ENCODE data around the gene GPR146.

Gene GPR146

DNA sequence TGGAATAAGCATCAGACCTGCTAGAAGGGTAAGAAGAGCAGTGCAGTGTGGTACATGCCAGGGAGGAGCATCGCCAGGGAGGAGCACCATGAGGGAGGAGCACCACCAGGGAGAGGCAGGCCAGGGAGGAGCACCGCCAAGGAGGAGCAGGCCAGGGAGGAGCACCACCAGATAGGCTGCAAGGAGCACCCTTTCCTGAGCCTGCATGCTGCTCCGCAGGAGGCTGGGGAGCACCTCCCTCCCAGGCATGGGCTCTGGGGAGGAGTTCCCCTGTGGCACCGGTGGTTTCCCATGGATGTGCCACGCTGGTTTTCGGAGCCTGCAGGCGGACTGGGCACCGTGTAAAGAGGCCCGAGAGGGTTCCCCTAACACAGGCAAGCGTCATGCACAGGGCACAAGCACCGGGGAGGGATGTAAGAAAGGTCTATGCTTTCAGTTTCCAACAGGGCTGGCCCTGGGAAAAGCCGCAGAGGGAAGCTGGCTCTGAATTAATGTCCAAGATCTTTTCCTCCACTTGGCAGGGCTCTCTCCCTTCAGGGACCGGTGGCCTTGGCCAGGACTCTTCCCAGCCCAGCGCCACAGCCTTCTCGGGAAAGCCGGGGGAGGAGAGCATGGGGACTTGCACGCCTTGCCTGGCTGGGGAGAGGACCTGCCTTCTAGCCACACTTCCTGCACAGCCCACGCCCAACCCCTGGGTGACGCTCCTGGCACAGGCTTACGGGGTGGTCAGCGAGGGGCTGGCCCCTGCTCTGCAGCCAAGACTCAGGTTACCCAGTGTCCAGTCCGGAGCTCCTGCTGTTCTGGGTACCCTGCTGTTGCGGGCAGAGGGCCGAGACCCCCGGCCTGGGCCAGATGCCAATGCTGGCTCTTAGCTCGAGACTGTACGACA is 32.1 kb downstream of the GPR146 start:
- H2AFZ ChIP-seq (ENCODE audit: low read depth, low read length, severe bottlenecking) = no peak overlapping the region
- H3K9me3 ChIP-seq (ENCODE audit: insufficient read depth, low read length) = no peaks in the 10 kb centered on the region
- H3K36me3 ChIP-seq (ENCODE audit: low read length) = no peaks in the 10 kb centered on the region
- no peaks in the 10 kb centered on the region for H3K9me2 ChIP-seq (replicated peaks; ENCODE audit: insufficient read depth, low read length)
- H3K9ac ChIP-seq (ENCODE audit: low read length) = no peak overlapping the region
- no peaks in the 10 kb centered on the region for H3K27me3 ChIP-seq (ENCODE audit: low read length)
- no peak for TF ChIP-seq EZH2phosphoT487 (conservative IDR thresholded peaks at IDR 0.05; ENCODE audit: low read length)
- TF ChIP-seq, protein P1, sequence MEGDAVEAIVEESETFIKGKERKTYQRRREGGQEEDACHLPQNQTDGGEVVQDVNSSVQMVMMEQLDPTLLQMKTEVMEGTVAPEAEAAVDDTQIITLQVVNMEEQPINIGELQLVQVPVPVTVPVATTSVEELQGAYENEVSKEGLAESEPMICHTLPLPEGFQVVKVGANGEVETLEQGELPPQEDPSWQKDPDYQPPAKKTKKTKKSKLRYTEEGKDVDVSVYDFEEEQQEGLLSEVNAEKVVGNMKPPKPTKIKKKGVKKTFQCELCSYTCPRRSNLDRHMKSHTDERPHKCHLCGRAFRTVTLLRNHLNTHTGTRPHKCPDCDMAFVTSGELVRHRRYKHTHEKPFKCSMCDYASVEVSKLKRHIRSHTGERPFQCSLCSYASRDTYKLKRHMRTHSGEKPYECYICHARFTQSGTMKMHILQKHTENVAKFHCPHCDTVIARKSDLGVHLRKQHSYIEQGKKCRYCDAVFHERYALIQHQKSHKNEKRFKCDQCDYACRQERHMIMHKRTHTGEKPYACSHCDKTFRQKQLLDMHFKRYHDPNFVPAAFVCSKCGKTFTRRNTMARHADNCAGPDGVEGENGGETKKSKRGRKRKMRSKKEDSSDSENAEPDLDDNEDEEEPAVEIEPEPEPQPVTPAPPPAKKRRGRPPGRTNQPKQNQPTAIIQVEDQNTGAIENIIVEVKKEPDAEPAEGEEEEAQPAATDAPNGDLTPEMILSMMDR (IDR thresholded peaks at IDR 0.05; ENCODE audit: insufficient read depth, low read length, poor library complexity, severe bottlenecking) = no peak
- H3K4me3 ChIP-seq (ENCODE audit: insufficient read depth, low read length, poor library complexity, severe bottlenecking) = no peak overlapping the region
- no peaks in the 10 kb centered on the region for H3K79me2 ChIP-seq (ENCODE audit: insufficient read depth, low read length)
- 0 out of 2 replicates have a peak, but pooled peaks cover 7% of the 10 kb centered on the region for H4K20me1 ChIP-seq (ENCODE audit: low read depth, low read length)
- no peaks in the 10 kb centered on the region for H3F3A ChIP-seq (ENCODE audit: insufficient read depth)
- H3K4me2 ChIP-seq (ENCODE audit: low read depth, low read length, poor library complexity, severe bottlenecking) = no peak overlapping the region
- no peak overlapping the region for H3K27ac ChIP-seq (ENCODE audit: low read depth, low read length)

DNA sequence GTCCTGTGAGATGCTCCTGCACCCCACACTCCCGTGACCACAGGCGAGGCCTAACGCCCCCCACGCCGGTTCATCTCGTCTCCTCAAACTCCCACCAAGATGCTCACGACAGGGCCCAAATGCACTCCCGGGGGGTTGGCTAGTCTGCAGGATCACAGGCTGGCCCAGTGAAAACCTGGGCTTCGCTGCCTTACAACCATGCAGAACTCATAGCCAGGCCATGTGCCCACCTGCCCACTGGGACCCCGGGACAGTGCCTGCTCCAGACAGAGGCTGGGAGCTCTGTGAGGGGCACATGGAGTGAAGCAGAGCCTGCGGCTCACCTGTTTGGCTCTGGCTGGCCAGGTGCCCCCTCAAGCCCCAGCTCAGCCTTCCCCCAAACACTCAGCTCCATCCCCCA is 34.2 kb downstream of the GPR146 start:
- H3K27ac ChIP-seq (ENCODE audit: low read depth, low read length) = no peak overlapping the region

DNA sequence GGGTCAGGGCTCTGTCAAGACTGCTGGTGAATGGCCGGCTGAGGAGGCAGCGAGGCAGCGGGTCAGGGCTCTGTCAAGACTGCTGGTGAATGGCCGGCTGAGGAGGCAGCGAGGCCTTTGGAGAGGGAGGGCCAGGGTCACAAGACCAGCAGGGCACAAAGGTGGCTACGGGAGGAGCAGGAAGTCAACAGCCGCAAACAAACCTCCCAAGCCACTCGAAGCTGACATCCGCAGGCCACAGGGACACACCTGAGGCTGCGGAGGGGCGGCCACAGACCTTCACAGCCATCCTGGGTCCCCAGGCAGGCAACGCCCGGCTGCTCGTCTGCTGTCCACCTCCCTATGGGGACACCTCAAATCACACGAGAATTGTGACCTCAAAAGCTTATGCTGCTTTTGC is 34.6 kb downstream of the GPR146 start:
- TF ChIP-seq EZH2phosphoT487 (conservative IDR thresholded peaks at IDR 0.05; ENCODE audit: low read length) = no peak
- TF ChIP-seq, protein P1 (IDR thresholded peaks at IDR 0.05; ENCODE audit: insufficient read depth, low read length, poor library complexity, severe bottlenecking) = no peak
- no peak overlapping the region for H3K4me2 ChIP-seq (ENCODE audit: low read depth, low read length, poor library complexity, severe bottlenecking)
- no peaks in the 10 kb centered on the region for H3K79me2 ChIP-seq (ENCODE audit: insufficient read depth, low read length)
- no peaks in the 10 kb centered on the region for H3K27me3 ChIP-seq (ENCODE audit: low read length)
- no peaks in the 10 kb centered on the region for H3K36me3 ChIP-seq (ENCODE audit: low read length)
- no peak overlapping the region for H3K9ac ChIP-seq (ENCODE audit: low read length)
- no peaks in the 10 kb centered on the region for H3F3A ChIP-seq (ENCODE audit: insufficient read depth)
- H3K9me2 ChIP-seq (replicated peaks; ENCODE audit: insufficient read depth, low read length) = no peaks in the 10 kb centered on the region
- no peaks in the 10 kb centered on the region for H3K9me3 ChIP-seq (ENCODE audit: insufficient read depth, low read length)
- no peak overlapping the region for H2AFZ ChIP-seq (ENCODE audit: low read depth, low read length, severe bottlenecking)
- no peak overlapping the region for H3K27ac ChIP-seq (ENCODE audit: low read depth, low read length)
- H3K4me3 ChIP-seq (ENCODE audit: insufficient read depth, low read length, poor library complexity, severe bottlenecking) = no peak overlapping the region
- H4K20me1 ChIP-seq (ENCODE audit: low read depth, low read length) = 0 out of 2 replicates have a peak, but pooled peaks cover 7% of the 10 kb centered on the region

More for the DNA sequence above, 34.2 kb downstream of the GPR146 start:
- TF ChIP-seq, protein P1 (IDR thresholded peaks at IDR 0.05; ENCODE audit: insufficient read depth, low read length, poor library complexity, severe bottlenecking) = no peak
- TF ChIP-seq EZH2phosphoT487 (conservative IDR thresholded peaks at IDR 0.05; ENCODE audit: low read length) = no peak
- Histone ChIP-seq H3K4me3 (ENCODE audit: insufficient read depth, low read length, poor library complexity, severe bottlenecking) (no peak overlapping the region), H3K9ac (ENCODE audit: low read length) (no peak overlapping the region), H3K36me3 (ENCODE audit: low read length) (no peaks in the 10 kb centered on the region), H4K20me1 (ENCODE audit: low read depth, low read length) (0 out of 2 replicates have a peak, but pooled peaks cover 7% of the 10 kb centered on the region), H3K79me2 (ENCODE audit: insufficient read depth, low read length) (no peaks in the 10 kb centered on the region), H3K9me3 (ENCODE audit: insufficient read depth, low read length) (no peaks in the 10 kb centered on the region), H3K9me2 (replicated peaks; ENCODE audit: insufficient read depth, low read length) (no peaks in the 10 kb centered on the region), H2AFZ (ENCODE audit: low read depth, low read length, severe bottlenecking) (no peak overlapping the region), H3F3A (ENCODE audit: insufficient read depth) (no peaks in the 10 kb centered on the region), H3K4me2 (ENCODE audit: low read depth, low read length, poor library complexity, severe bottlenecking) (no peak overlapping the region), H3K27me3 (ENCODE audit: low read length) (no peaks in the 10 kb centered on the region)
